ENCODE measurements around the gene NWD2.

The NWD2 gene

GRCh38 chr4:37365888-37366287, 121.3 kb downstream of the NWD2 start:
- TF ChIP-seq, protein P1, sequence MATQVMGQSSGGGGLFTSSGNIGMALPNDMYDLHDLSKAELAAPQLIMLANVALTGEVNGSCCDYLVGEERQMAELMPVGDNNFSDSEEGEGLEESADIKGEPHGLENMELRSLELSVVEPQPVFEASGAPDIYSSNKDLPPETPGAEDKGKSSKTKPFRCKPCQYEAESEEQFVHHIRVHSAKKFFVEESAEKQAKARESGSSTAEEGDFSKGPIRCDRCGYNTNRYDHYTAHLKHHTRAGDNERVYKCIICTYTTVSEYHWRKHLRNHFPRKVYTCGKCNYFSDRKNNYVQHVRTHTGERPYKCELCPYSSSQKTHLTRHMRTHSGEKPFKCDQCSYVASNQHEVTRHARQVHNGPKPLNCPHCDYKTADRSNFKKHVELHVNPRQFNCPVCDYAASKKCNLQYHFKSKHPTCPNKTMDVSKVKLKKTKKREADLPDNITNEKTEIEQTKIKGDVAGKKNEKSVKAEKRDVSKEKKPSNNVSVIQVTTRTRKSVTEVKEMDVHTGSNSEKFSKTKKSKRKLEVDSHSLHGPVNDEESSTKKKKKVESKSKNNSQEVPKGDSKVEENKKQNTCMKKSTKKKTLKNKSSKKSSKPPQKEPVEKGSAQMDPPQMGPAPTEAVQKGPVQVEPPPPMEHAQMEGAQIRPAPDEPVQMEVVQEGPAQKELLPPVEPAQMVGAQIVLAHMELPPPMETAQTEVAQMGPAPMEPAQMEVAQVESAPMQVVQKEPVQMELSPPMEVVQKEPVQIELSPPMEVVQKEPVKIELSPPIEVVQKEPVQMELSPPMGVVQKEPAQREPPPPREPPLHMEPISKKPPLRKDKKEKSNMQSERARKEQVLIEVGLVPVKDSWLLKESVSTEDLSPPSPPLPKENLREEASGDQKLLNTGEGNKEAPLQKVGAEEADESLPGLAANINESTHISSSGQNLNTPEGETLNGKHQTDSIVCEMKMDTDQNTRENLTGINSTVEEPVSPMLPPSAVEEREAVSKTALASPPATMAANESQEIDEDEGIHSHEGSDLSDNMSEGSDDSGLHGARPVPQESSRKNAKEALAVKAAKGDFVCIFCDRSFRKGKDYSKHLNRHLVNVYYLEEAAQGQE (IDR thresholded peaks at IDR 0.05; ENCODE audit: insufficient read depth in 1 of 2, low read depth in 2 of 2, low read length in 2 of 2) = no peak
- no peak for TF ChIP-seq SIN3A (IDR thresholded peaks at IDR 0.05; ENCODE audit: borderline replicate concordance, insufficient read depth, low read length)
- no peak for TF ChIP-seq FOXP2 (optimal IDR thresholded peaks at IDR 0.05; ENCODE audit: borderline replicate concordance, extremely low read depth, extremely low read length, insufficient read depth)
- no peak for TF ChIP-seq POLR2AphosphoS5 (IDR thresholded peaks at IDR 0.05; ENCODE audit: low read depth, low read length)
- TF ChIP-seq TAF1 (IDR thresholded peaks at IDR 0.05; ENCODE audit: borderline replicate concordance, insufficient read depth, low read length) = no peak

- no peak for TF ChIP-seq POLR2AphosphoS5 (IDR thresholded peaks at IDR 0.05; ENCODE audit: low read depth, low read length)
- no peak for TF ChIP-seq TAF1 (IDR thresholded peaks at IDR 0.05; ENCODE audit: borderline replicate concordance, insufficient read depth, low read length)
- TF ChIP-seq, protein P1 (IDR thresholded peaks at IDR 0.05; ENCODE audit: insufficient read depth in 1 of 2, low read depth in 2 of 2, low read length in 2 of 2) = no peak
- TF ChIP-seq FOXP2 (optimal IDR thresholded peaks at IDR 0.05; ENCODE audit: borderline replicate concordance, extremely low read depth, extremely low read length, insufficient read depth) = no peak
Observed at GRCh38 chr4:37367901-37368300, 123.4 kb downstream of the NWD2 start.

- TF ChIP-seq FOXP2 (optimal IDR thresholded peaks at IDR 0.05; ENCODE audit: borderline replicate concordance, extremely low read depth, extremely low read length, insufficient read depth) (no peak), SIN3A (IDR thresholded peaks at IDR 0.05; ENCODE audit: borderline replicate concordance, insufficient read depth, low read length) (no peak), POLR2AphosphoS5 (IDR thresholded peaks at IDR 0.05; ENCODE audit: low read depth, low read length) (no peak), TAF1 (IDR thresholded peaks at IDR 0.05; ENCODE audit: borderline replicate concordance, insufficient read depth, low read length) (no peak)
- TF ChIP-seq, protein P1 (IDR thresholded peaks at IDR 0.05; ENCODE audit: insufficient read depth in 1 of 2, low read depth in 2 of 2, low read length in 2 of 2) = no peak
Observed at GRCh38 chr4:37370052-37370451, 125.5 kb downstream of the NWD2 start.

DNA sequence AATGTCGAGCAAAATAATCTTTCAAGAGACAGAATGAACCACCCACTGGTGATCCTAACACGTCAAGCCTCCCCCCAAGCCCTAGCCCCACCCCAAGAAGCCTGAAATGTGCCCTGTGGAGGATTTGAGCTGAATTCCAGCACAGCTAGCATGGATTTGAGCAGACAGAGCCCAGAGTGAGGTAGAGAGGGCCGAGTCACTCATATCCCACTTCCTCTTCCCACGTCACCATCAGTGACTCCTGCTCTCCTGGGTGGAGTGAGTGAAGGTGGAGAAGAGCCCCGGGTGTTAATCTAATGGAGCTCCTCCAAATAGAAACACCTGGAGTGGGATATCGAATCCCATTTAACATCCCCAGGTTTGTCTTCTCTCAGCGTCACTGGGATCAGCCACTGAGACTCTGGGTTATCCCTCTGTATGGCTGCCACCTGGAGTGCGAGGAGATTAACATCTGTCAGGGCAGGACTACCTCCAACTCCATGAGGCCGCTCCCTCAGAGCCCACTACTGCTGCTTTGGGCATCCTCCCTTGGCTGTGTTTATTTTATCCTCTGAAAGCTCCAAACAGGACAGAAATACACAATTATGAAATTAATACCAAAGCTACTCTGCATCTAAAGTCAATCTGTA, 136.6 kb downstream of the NWD2 start:
- TF ChIP-seq POLR2AphosphoS5 (IDR thresholded peaks at IDR 0.05; ENCODE audit: low read depth, low read length) (no peak), TAF1 (IDR thresholded peaks at IDR 0.05; ENCODE audit: borderline replicate concordance, insufficient read depth, low read length) (no peak), FOXP2 (optimal IDR thresholded peaks at IDR 0.05; ENCODE audit: borderline replicate concordance, extremely low read depth, extremely low read length, insufficient read depth) (no peak), SIN3A (IDR thresholded peaks at IDR 0.05; ENCODE audit: borderline replicate concordance, insufficient read depth, low read length) (no peak)
- TF ChIP-seq, protein P1 (IDR thresholded peaks at IDR 0.05; ENCODE audit: insufficient read depth in 1 of 2, low read depth in 2 of 2, low read length in 2 of 2) = no peak

Measured in PFSK-1 (cell line).